Lower leg skin (tissue), 3 donors: ENCODE data around the gene RMC1.

Experiments used
- POLR2A ChIP-seq, 2 donors: fragments of 450-650 bp; IDR thresholded peaks; one replicate each; pipeline ENCODE4 v1.6.1; 2016 to 2017; ENCODE audit warnings: antibody characterized with exemption in 2 of 2, mild to moderate bottlenecking in 1 of 2, moderate library complexity in 1 of 2
- TF ChIP-seq, protein P1 (sequence below), 3 donors: fragments of 450-650 bp; IDR thresholded peaks; one replicate each; pipeline ENCODE4 v1.5.1; 2016; ENCODE audit warnings: antibody characterized with exemption in 3 of 3, mild to moderate bottlenecking in 3 of 3, moderate library complexity in 2 of 3

GRCh38 chr18:23498117-23498516 is 5.2 kb upstream of the RMC1 start:
- TF ChIP-seq POLR2A (IDR thresholded peaks at IDR 0.05): no peak
- TF ChIP-seq, protein P1, sequence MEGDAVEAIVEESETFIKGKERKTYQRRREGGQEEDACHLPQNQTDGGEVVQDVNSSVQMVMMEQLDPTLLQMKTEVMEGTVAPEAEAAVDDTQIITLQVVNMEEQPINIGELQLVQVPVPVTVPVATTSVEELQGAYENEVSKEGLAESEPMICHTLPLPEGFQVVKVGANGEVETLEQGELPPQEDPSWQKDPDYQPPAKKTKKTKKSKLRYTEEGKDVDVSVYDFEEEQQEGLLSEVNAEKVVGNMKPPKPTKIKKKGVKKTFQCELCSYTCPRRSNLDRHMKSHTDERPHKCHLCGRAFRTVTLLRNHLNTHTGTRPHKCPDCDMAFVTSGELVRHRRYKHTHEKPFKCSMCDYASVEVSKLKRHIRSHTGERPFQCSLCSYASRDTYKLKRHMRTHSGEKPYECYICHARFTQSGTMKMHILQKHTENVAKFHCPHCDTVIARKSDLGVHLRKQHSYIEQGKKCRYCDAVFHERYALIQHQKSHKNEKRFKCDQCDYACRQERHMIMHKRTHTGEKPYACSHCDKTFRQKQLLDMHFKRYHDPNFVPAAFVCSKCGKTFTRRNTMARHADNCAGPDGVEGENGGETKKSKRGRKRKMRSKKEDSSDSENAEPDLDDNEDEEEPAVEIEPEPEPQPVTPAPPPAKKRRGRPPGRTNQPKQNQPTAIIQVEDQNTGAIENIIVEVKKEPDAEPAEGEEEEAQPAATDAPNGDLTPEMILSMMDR (IDR thresholded peaks at IDR 0.05): no peak
